SK-N-SH treated with all-trans-retinoic acid at 6 μM for 48 hours (cell line): ENCODE measurements around the gene GNAT3.

Source experiments
- ZNF565 ChIP-seq: fragments of 450-650 bp; formaldehyde crosslinking; conservative IDR thresholded peaks from 2 replicates; pipeline ENCODE4 v1.5.0; 2020; ENCODE audit warnings: low read depth, mild to moderate bottlenecking, moderate library complexity
- TF ChIP-seq, protein P1 (sequence below): fragments of 250-450 bp; sonication (Bioruptor Pico); IDR thresholded peaks from 2 replicates; pipeline ENCODE4 v1.5.1; 2020; ENCODE audit warnings: low read depth, mild to moderate bottlenecking, moderate library complexity

DNA sequence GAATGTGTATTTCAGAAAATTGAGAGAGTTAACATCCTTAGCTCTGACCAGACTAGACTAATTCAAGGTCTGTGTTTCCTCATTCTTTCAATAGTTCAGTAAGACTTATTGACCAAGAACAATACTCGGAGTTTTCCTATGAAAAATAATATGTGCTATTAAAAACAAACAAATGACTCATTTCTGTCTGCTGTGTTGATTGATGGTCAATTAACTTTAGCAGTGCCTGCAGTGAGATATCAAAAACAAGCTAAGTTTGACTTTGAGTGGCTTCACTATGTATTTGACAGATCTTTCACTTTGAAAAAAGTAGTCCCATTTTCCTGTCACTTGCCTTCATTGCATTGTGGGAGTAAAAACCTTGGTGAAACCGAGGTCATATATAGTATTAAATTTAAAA lies 91.0 kb downstream of the GNAT3 start:
- TF ChIP-seq ZNF565: no peak
- TF ChIP-seq, protein P1, sequence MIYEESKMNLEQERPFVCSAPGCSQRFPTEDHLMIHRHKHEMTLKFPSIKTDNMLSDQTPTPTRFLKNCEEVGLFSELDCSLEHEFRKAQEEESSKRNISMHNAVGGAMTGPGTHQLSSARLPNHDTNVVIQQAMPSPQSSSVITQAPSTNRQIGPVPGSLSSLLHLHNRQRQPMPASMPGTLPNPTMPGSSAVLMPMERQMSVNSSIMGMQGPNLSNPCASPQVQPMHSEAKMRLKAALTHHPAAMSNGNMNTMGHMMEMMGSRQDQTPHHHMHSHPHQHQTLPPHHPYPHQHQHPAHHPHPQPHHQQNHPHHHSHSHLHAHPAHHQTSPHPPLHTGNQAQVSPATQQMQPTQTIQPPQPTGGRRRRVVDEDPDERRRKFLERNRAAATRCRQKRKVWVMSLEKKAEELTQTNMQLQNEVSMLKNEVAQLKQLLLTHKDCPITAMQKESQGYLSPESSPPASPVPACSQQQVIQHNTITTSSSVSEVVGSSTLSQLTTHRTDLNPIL (CRISPR knock-in tag): no peak
